Measurements from ENCODE around the gene PHEX.
"Not testable (repeated sequence)": the region's sequence is repeated elsewhere in the genome, so short reads cannot be mapped to it uniquely, and the experiment has no call there.

The PHEX gene

DNA sequence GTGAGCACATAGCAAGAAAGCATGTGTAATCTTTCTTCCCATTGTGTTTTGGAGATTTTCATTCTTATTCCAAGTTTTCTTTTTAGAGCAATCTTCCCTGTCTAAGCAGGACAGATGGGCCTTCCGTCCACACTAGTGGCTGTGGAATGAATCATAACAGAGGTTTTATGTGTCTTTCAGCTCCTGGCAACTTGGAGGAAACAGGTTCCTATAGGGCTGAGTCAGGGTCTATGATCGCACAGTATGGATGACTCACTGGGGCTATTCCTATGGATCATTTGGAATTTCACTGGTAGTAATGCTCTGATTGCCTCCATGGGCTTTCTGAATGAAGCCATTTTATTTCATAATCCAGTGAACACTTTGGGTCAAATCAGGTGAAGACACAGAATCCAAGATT, 188.8 kb downstream of the PHEX start:
- in situ Hi-C loops (cut with MboI; ENCODE audit: low sequenced_read_pairs): no loop called here

DNA sequence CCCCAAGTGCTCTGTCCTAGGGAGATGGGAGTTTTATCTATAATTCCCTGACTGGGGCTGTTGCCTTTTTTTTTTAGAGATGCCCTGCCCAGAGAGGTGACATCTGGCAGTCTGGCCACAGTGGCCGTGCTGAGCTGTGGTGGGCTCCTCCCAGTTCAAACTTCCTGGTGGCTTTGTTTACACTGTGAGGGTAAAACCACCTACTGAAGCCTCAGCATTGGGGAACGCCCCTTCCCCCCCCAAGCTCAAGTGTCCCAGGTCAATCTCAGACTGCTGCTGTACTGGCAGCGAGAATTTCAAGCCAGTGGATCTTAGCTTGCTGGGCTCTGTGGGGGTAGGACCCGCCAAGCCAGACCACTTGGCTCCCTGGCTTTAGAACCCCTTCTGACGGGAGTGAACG, 202.3 kb downstream of the PHEX start:
- in situ Hi-C loops (cut with MboI; ENCODE audit: low sequenced_read_pairs): no loop called here

DNA sequence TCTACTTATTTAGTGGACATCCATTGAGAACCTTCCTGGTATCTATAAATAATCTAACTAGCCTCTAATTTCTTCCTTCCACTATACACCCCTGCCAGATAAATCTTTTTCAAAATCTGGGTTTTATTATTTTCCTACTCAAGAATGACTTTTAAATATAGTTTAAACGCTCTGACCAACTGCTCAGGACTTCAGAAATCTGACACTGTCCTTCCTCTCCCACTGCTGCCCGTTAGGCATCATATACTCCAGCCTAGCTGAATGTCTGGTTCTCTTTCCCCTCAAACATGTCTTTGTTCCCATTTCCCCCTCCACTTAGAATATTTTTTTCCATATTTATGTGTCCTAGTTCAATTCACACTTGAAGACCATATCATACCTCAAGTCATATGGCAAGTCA, 205.4 kb downstream of the PHEX start:
- in situ Hi-C loops (cut with MboI; ENCODE audit: low sequenced_read_pairs): no loop called here

DNA sequence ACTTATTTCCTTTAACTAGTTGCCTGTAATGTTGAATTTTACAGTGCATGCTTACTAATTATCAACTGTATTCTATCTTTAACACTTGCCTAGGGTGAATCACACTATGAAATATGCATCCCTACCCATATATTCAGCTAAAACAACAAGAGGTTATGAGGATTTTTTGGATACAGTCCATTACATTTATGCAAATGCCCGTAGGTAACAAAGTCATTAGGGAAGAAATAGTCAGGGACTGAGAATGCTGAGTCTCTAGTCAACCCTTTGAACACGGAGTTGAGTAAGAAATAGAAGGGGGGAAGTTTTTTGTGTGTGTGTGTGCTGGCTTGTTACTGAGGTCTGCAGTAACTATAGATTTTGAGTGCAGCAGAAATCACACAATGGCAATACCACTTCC, 214.5 kb downstream of the PHEX start:
- in situ Hi-C loops (cut with MboI; ENCODE audit: low sequenced_read_pairs): no loop called here

- in situ Hi-C loops (cut with MboI; ENCODE audit: low sequenced_read_pairs): no loop called here
These were observed 215.0 kb downstream of the PHEX start for GRCh38 chrX:22247169-22247568.

GRCh38 chrX:22248401-22248800, 216.3 kb downstream of the PHEX start:
- in situ Hi-C loops (cut with MboI; ENCODE audit: low sequenced_read_pairs): no loop called here

DNA sequence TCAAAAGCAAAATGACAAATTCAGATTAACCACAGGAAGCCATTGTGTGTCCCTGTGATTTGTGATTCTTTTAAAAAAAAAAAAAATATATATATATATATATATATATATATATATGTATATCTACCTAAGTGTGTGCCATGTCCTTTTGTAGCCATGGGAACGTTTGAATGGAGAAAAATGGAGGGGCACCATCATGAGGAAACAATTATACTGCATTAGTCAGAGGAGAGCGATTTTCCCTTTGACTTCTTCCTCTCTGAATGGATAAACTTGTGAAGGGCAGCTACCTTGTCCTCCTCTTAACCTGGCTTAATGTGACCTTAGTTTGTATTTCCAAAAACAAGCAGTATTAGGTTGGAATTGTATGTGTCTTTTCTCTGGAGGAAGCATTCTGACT, 217.2 kb downstream of the PHEX start:
- in situ Hi-C loops (cut with MboI; ENCODE audit: low sequenced_read_pairs): no loop called here

- in situ Hi-C loops (cut with MboI; ENCODE audit: low sequenced_read_pairs): no loop called here
These were observed 236.6 kb downstream of the PHEX start for GRCh38 chrX:22268706-22269105.

DNA sequence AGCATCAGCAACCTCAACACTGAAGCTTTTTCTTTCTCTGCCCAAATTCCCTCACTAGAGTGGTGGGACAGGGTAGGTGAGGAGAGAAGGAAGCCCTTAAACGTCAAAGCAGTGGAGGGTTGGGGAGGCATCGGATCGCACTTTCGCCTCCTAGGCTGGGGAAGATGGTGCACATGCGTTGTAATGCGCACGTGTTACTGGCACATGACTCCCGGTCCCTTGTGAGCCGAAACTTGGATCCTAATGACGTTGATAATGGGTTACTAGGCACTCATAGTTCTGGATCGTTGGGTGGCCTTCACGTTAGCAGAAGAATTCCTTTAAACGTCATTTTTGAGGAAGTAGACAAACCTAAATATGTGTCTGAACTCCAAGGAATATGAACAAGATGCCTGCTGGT, 240.5 kb downstream of the PHEX start, which contains the start of gene CBLL2:
CBLL2 (plus strand) TSS at position 301 of the 400 bp plus-strand sequence; CDS start at position 380, 79 bp downstream.
- in situ Hi-C loops (cut with MboI; ENCODE audit: low sequenced_read_pairs): no loop called here

GRCh38 chrX:22273714-22274317, 241.7 kb downstream of the PHEX start:
- in situ Hi-C loops (cut with MboI; ENCODE audit: low sequenced_read_pairs): no loop called here

DNA sequence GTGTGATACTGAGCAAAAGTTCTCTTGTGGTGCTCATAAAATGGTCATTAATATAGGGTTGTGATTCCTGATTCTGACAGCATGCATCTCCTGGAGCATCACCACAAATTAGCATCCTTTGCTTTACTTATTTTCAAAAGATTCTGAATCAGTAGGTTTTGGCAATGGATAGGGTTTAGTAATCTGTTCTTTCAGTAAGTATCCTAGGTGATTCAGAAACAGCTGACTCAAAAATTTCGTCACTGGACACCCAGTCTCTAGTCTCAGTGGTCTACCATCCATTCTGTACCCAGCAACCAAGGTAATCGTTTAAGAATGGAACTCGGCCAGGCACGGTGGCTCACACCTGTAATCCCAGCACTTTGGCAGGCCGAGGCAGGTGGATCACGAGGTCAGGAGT, 244.7 kb downstream of the PHEX start:
- in situ Hi-C loops (cut with MboI; ENCODE audit: low sequenced_read_pairs): no loop called here

GRCh38 chrX:22278375-22278774, 246.2 kb downstream of the PHEX start:
- in situ Hi-C loops (cut with MboI; ENCODE audit: low sequenced_read_pairs): no loop called here

DNA sequence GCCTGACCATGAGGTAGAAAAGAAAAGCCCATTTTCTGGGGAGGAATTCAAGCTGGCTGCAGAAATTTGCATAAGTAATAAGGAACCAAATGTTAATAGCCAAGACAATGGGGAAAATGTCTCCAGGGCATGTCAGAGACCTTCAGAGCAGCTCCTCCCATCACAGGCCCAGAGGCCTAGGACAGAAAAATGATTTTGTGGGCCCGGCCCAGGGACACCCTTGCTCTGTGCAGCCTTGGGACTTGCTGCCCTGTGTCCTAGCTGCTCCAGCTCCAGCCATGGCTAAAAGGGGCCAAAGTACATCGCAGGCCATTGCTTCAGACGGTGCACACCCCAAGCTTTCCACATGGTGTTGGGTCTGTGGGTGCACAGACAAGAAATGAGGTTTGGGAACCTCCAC, 257.1 kb downstream of the PHEX start:
- in situ Hi-C loops (cut with MboI; ENCODE audit: low sequenced_read_pairs): not testable (repeated sequence)

DNA sequence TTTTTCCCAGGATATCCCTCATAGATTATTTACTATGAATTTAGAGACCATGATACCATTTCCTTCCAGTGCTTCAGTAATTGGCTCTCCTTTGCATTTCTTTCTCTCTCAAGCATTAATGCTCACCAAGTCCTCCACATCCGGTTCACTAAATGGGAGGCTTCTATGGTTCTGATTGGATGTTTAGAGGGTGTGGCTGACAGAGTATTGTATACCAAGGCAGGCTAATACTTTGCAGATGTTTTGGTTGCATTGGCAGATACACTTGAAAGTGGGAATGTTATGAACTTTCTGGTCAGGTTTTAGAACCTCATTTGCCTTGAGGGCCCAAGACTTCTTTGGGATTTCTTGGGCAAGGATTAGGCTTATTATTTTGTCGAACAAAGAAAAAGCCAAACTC, 264.7 kb downstream of the PHEX start:
- in situ Hi-C loops (cut with MboI; ENCODE audit: low sequenced_read_pairs): no loop called here

GRCh38 chrX:22300130-22300529, 268.0 kb downstream of the PHEX start:
- in situ Hi-C loops (cut with MboI; ENCODE audit: low sequenced_read_pairs): no loop called here
